Measurements from ENCODE around the gene VWF. TPM values are rescaled to one million over a fixed set of nuclear protein-coding genes. Genes with fewer than 3 reads are reported as not detected.

The VWF gene
- total and polyA plus RNA-seq, 10 of the 15 experiments (the other 5 are each of a cell fraction or from before 2014, with no cell fraction given), result 0.08 to 0.23 TPM; not detected in 8

- H4K20me1 ChIP-seq (ENCODE audit: control insufficient read depth, insufficient read depth), result no peaks in the 10 kb centered on the region
- ChIA-PET POLR2A (no interaction called here), CTCF (interaction anchor here (0.5 kb wide), 1 partner anchor 132 kb away, joined by 3 read pairs; no protein-coding TSS in a partner anchor), RAD21 (ENCODE audit: unreplicated experiment) (no interaction called here), SMC1A (ENCODE audit: uncharacterized antibody, unreplicated experiment) (no interaction called here)
- in situ Hi-C loops (cut with MboI), result no loop called here
- no peaks in the 10 kb centered on the region for H3K79me2 ChIP-seq (ENCODE audit: control insufficient read depth, insufficient read depth, low read length)
- no peak overlapping the region for H3K4me2 ChIP-seq (ENCODE audit: control insufficient read depth, insufficient read depth)
- intact Hi-C loops (cut with micrococcal nuclease; ENCODE audit: unreplicated experiment), result no loop called here
- H3K9me3 ChIP-seq (replicated peaks; ENCODE audit: control insufficient read depth, insufficient read depth, low read length), result no peaks in the 10 kb centered on the region; the same call in 2 of the 3 replicates
- H3K27me3 ChIP-seq (replicated peaks in 1 of 2; ENCODE audit: control insufficient read depth in 2 of 2, insufficient read depth in 2 of 2, low read length in 1 of 2), result peaks cover 2 to 8% of the 10 kb centered on the region in 2 experiments; a peak in 3 of 4 replicates
- FAIRE-seq (no peak), DNase-seq (ENCODE audit: low read depth, low spot score) (no peak), ATAC-seq (no peak)
- H3K9ac ChIP-seq (ENCODE audit: control insufficient read depth, insufficient read depth, low read length), result no peak overlapping the region
- no TSS peak for BruUV-seq (replicated peaks)
- H3K4me1 ChIP-seq (ENCODE audit: control insufficient read depth, insufficient read depth, low read length), result no peaks in the 10 kb centered on the region
- 36% methylated on average over 20 of the region's 20 CpGs for WGBS (ENCODE audit: insufficient coverage, insufficient replicate concordance, low lambda C conversion rate, missing lambda C conversion rate)
- no peak overlapping the region for H3K4me3 ChIP-seq
- no peak overlapping the region for H2AFZ ChIP-seq (ENCODE audit: control insufficient read depth, low read depth, low read length)
- H3K27ac ChIP-seq (ENCODE audit: control insufficient read depth, insufficient read depth), result no peak overlapping the region
- no peaks in the 10 kb centered on the region for H3K36me3 ChIP-seq (ENCODE audit: control insufficient read depth in 2 of 2, insufficient read depth in 2 of 2, low read length in 1 of 2)
- TF ChIP-seq ZNF274 (IDR thresholded peaks at IDR 0.05; ENCODE audit: insufficient read depth, insufficient read length) (no peak), CREB1 (IDR thresholded peaks at IDR 0.05; ENCODE audit: low read depth) (no peak), PAX5 (IDR thresholded peaks at IDR 0.05; ENCODE audit: borderline replicate concordance, low read depth, low read length) (no peak), KDM1A (IDR thresholded peaks at IDR 0.05; ENCODE audit: borderline replicate concordance) (no peak), TAF1 (IDR thresholded peaks at IDR 0.05; ENCODE audit: borderline replicate concordance, low read depth, low read length) (no peak), ZBTB40 (IDR thresholded peaks at IDR 0.05; ENCODE audit: borderline replicate concordance) (no peak), JUNB (IDR thresholded peaks at IDR 0.05) (no peak), NFYA (IDR thresholded peaks at IDR 0.05; ENCODE audit: borderline replicate concordance, low read depth, low read length) (no peak), MTA3 (IDR thresholded peaks at IDR 0.05; ENCODE audit: borderline replicate concordance, low read length) (no peak), RELA (IDR thresholded peaks at IDR 0.05; ENCODE audit: borderline replicate concordance, partially characterized antibody) (no peak), NRF1 (conservative IDR thresholded peaks at IDR 0.05; ENCODE audit: low read depth, low read length) (no peak), CBX5 (IDR thresholded peaks at IDR 0.05; ENCODE audit: low read depth) (no peak)
- TF ChIP-seq, protein P1, sequence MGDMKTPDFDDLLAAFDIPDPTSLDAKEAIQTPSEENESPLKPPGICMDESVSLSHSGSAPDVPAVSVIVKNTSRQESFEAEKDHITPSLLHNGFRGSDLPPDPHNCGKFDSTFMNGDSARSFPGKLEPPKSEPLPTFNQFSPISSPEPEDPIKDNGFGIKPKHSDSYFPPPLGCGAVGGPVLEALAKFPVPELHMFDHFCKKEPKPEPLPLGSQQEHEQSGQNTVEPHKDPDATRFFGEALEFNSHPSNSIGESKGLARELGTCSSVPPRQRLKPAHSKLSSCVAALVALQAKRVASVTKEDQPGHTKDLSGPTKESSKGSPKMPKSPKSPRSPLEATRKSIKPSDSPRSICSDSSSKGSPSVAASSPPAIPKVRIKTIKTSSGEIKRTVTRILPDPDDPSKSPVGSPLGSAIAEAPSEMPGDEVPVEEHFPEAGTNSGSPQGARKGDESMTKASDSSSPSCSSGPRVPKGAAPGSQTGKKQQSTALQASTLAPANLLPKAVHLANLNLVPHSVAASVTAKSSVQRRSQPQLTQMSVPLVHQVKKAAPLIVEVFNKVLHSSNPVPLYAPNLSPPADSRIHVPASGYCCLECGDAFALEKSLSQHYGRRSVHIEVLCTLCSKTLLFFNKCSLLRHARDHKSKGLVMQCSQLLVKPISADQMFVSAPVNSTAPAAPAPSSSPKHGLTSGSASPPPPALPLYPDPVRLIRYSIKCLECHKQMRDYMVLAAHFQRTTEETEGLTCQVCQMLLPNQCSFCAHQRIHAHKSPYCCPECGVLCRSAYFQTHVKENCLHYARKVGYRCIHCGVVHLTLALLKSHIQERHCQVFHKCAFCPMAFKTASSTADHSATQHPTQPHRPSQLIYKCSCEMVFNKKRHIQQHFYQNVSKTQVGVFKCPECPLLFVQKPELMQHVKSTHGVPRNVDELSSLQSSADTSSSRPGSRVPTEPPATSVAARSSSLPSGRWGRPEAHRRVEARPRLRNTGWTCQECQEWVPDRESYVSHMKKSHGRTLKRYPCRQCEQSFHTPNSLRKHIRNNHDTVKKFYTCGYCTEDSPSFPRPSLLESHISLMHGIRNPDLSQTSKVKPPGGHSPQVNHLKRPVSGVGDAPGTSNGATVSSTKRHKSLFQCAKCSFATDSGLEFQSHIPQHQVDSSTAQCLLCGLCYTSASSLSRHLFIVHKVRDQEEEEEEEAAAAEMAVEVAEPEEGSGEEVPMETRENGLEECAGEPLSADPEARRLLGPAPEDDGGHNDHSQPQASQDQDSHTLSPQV (IDR thresholded peaks at IDR 0.05), result no peak
Observed at GRCh38 chr12:6120796-6121473, 3.5 kb downstream of the VWF start.
